ENCODE data around the gene AACS. TPM values are rescaled to one million over a fixed set of nuclear protein-coding genes. Genes with fewer than 3 reads are reported as not detected.
"Not testable (repeated sequence)": the region's sequence is repeated elsewhere in the genome, so short reads cannot be mapped to it uniquely, and the experiment has no call there.

The AACS gene
- total and polyA plus RNA-seq, 4 donors: 3.4 to 13.6 (median 7.3) TPM

- no peak overlapping the region for H3K9ac ChIP-seq (ENCODE audit: low read depth in 1 of 2, low read length in 2 of 2)
- no peak for DNase-seq (ENCODE audit: low spot score)
- TF ChIP-seq TAF1 (conservative IDR thresholded peaks at IDR 0.05) (no peak), ZBTB33 (IDR thresholded peaks at IDR 0.05) (no peak), HNF4A (conservative IDR thresholded peaks at IDR 0.05) (no peak), EGR1 (IDR thresholded peaks at IDR 0.05; ENCODE audit: low read depth in 2 of 2) (no peak), MAX (IDR thresholded peaks at IDR 0.05) (no peak), RAD21 (IDR thresholded peaks at IDR 0.05) (no peak)
- no peak overlapping the region for H3K27ac ChIP-seq (ENCODE audit: low read depth in 1 of 2, low read length in 2 of 2)
- no peak overlapping the region for H3K4me3 ChIP-seq (ENCODE audit: low read depth in 1 of 3, low read length in 3 of 3)
- H3K4me1 ChIP-seq (ENCODE audit: control insufficient read depth in 4 of 4, insufficient read depth in 4 of 4, low read length in 3 of 4): no peaks in the 10 kb centered on the region
- 86% methylated on average over 17 of the region's 17 CpGs for WGBS
- no peaks in the 10 kb centered on the region for H3K9me3 ChIP-seq (ENCODE audit: control insufficient read depth in 4 of 4, low read length in 3 of 4)
- no peaks in the 10 kb centered on the region for H3K36me3 ChIP-seq (ENCODE audit: control insufficient read depth in 4 of 4, insufficient read depth in 3 of 4, low read depth in 1 of 4, low read length in 3 of 4)
- H3K27me3 ChIP-seq (ENCODE audit: control insufficient read depth in 4 of 4, insufficient read depth in 4 of 4, low read length in 3 of 4): no peaks in the 10 kb centered on the region
These were observed 72.6 kb downstream of the AACS start for GRCh38 chr12:125137766-125138344.

- Histone ChIP-seq H3K9ac (ENCODE audit: low read depth in 1 of 2, low read length in 2 of 2) (no peak overlapping the region), H3K9me3 (ENCODE audit: control insufficient read depth in 4 of 4, low read length in 3 of 4) (no peaks in the 10 kb centered on the region), H3K36me3 (ENCODE audit: control insufficient read depth in 4 of 4, insufficient read depth in 3 of 4, low read depth in 1 of 4, low read length in 3 of 4) (no peaks in the 10 kb centered on the region), H3K27me3 (ENCODE audit: control insufficient read depth in 4 of 4, insufficient read depth in 4 of 4, low read length in 3 of 4) (no peaks in the 10 kb centered on the region), H3K27ac (ENCODE audit: low read depth in 1 of 2, low read length in 2 of 2) (no peak overlapping the region), H3K4me1 (ENCODE audit: control insufficient read depth in 4 of 4, insufficient read depth in 4 of 4, low read length in 3 of 4) (no peaks in the 10 kb centered on the region), H3K4me3 (ENCODE audit: low read depth in 1 of 3, low read length in 3 of 3) (no peak overlapping the region)
- no peak for DNase-seq (ENCODE audit: low spot score)
- 87% methylated on average over 22 of the region's 22 CpGs for WGBS
- TF ChIP-seq FOXA2 (IDR thresholded peaks at IDR 0.05): no peak
- no peak for TF ChIP-seq RXRA (IDR thresholded peaks at IDR 0.05)
- no peak for TF ChIP-seq GABPA (IDR thresholded peaks at IDR 0.05 in 1 of 2, conservative IDR thresholded peaks at IDR 0.05 in 1 of 2)
- no peak for TF ChIP-seq REST (IDR thresholded peaks at IDR 0.05)
- no peak for TF ChIP-seq FOXA1 (IDR thresholded peaks at IDR 0.05)
- TF ChIP-seq JUND (IDR thresholded peaks at IDR 0.05): no peak
- no peak for TF ChIP-seq HNF4G (IDR thresholded peaks at IDR 0.05)
- no peak for TF ChIP-seq TAF1 (conservative IDR thresholded peaks at IDR 0.05)
- TF ChIP-seq HNF4A (conservative IDR thresholded peaks at IDR 0.05): no peak
- TF ChIP-seq SP1 (IDR thresholded peaks at IDR 0.05): no peak
- no peak for TF ChIP-seq YY1 (IDR thresholded peaks at IDR 0.05)
- no peak for TF ChIP-seq CTCF (IDR thresholded peaks at IDR 0.05; ENCODE audit: low read depth, low read length, missing input control)
- no peak for TF ChIP-seq NR2F2 (IDR thresholded peaks at IDR 0.05)
- TF ChIP-seq MAX (IDR thresholded peaks at IDR 0.05): no peak
- TF ChIP-seq ZBTB33 (IDR thresholded peaks at IDR 0.05): no peak
- no peak for TF ChIP-seq EGR1 (IDR thresholded peaks at IDR 0.05; ENCODE audit: low read depth in 2 of 2)
- no peak for TF ChIP-seq RAD21 (IDR thresholded peaks at IDR 0.05)
These were observed 75.3 kb downstream of the AACS start for GRCh38 chr12:125140279-125141209.

- not testable (repeated sequence) for H3K4me1 ChIP-seq (ENCODE audit: control insufficient read depth in 4 of 4, insufficient read depth in 4 of 4, low read length in 3 of 4); H3K27ac ChIP-seq (ENCODE audit: low read depth in 1 of 2, low read length in 2 of 2); H3K9me3 ChIP-seq (ENCODE audit: control insufficient read depth in 4 of 4, low read length in 3 of 4); H3K36me3 ChIP-seq (ENCODE audit: control insufficient read depth in 4 of 4, insufficient read depth in 3 of 4, low read depth in 1 of 4, low read length in 3 of 4); H3K27me3 ChIP-seq (ENCODE audit: control insufficient read depth in 4 of 4, insufficient read depth in 4 of 4, low read length in 3 of 4); H3K9ac ChIP-seq (ENCODE audit: low read depth in 1 of 2, low read length in 2 of 2); H3K4me3 ChIP-seq (ENCODE audit: low read depth in 1 of 3, low read length in 3 of 3); DNase-seq (ENCODE audit: low spot score)
- 91% methylated on average over 11 of the region's 11 CpGs for WGBS
These were observed 76.0 kb downstream of the AACS start for GRCh38 chr12:125141210-125141573.
